NCI-H2171 (cell line): ENCODE results near the gene DUS1L.

Experiments used
- DNase-seq: peaks from one replicate; lab custom pipeline; 2025; lab: John Stamatoyannopoulos, UW

The DUS1L gene

GRCh38 chr17:82076018-82076784 lies 10.6 kb upstream of the DUS1L start:
- no peak for DNase-seq

DNA sequence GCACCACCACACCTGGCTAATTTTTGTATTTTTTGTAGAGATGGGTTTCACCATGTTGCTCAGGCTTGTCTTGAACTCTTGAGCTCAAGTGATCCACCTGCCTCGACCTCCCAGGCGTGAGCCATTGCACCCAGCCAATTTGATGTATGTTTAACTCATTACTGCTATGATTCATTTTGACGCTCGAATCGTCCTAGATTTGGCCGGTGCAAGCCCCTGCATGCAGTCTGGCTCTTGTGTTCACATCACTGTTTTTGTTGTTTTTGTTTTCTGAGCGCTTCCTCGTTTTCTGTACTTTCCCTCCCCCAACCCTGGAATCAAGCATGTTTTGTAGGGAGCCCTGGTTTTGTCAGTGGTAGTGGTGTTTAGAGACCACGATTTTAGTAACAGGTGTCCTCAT lies 7.8 kb upstream of the DUS1L start:
- DNase-seq, result no peak

DNA sequence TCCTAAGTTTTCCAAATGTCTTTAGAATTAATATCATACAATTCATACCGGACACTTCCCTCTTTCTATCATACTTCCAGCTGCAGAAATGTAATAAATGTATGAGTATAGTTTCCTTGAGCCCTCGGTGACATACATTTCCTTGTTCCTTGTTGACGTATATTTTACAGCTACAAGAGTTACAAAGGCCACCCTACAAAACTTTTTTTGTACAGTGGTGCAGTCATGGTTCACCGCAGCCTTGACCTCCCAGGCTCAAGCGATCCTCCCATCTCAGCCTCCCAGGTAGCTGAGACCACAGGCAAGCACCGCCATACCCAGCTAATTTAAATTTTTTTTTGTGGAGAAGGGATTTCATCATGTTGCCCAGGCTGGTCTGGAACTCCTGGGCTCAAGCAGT lies 7.2 kb upstream of the DUS1L start:
- DNase-seq, result no peak

DNA sequence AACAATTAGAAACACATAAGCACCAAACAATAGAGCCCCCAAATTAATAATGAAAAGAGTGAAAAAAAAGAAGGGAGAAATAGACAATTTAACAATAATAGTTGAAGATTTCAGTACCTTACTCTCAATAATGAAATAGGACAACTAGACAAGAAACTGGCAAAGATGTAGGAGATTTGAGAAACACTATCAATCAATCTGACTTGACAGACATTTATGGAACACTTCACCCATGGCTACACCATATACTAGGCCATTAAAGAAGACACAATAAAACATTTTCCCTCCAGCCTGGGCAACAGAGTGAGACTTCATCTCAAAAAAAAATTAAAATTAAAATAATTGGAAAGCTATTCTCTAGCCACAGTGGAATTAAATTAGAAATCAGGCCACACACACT lies 5.0 kb upstream of the DUS1L start:
- no peak for DNase-seq

GRCh38 chr17:82065193-82065637 lies 389 bp downstream of the DUS1L start:
- DNase-seq, result no peak

DNA sequence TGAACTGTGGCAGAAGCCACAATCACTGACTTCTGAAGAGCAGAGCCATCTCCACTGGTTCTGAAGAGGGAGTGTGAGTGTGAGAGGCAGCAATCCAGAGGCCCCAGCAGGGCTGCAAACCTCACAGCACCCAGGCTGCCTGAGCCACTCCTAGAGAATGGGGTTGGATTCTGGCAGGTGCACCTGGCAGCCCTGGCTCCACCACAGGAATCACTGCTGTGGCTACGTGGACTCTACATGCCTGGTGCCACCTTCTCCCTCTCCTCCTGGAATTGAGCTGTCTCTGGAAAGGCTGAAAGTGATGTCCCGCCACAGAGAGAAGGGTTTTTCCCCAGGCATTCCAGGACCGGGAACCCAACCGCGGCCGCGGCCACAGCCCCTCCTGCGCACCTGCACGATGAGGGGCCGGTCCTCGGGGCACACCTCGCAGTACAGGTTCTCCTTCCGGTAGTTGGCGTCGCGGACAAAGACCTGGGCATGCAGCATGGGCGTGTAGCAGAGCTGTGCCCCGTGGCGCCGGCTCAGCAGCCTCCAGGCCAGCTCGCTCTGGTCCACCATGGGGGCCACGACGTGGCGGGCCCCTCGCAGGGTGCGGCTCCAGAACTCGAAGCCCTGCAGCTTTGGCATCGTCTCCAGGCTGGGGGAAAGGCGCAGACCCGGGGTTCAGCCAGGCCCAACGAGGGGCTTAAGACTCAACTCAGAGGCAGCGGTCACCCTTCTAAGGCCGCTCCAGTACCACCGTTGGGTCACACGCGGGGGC lies 991 bp downstream of the DUS1L start:
- no peak for DNase-seq

DNA sequence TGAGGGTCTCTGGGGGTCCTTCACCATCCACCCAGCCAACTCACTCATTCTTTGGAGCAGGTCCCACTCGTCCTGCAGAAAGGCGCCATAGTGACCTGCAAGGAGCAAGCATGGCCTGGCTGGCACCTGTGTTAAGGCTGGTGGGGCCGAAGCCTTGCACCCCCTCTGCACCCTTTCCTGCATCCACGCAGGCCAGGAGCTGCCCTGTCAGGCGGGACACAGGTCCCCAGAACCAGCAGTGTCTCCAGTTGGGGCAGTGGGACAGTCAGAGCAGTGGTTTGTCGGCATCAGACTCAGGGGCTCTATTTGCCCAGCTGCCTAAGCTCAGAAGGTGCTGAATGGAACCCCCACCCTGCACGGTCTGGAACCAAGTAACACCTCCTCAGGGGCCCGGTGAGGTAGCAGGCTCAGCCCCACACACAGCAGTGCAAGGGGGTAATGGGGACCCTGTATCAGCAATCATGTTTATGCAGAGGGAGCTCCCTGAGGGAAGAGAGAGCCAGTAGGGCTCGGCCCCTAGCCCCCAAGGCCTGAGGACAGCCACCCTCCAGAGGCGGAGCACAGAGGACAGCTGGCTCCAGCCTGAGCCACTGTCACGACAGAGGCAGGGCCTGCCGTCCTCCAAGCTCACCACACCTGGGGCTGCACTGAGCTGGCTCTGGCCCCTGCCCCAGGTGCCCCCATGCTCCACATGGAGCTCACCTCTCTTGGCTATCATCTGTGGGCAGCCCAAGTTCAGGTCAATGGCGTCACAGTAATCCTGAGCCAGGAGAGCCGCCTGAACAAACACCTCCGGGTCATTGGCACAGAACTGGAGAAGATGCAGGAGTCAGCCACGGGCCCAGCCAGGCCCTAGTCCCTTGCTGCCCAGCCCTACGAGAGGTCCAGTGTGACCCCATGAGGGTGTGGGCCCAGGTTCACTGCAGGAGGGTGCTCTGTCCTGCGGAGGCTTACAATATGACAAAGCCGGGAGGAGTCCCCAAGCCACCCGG lies 1.9 kb downstream of the DUS1L start:
- no peak for DNase-seq

DNA sequence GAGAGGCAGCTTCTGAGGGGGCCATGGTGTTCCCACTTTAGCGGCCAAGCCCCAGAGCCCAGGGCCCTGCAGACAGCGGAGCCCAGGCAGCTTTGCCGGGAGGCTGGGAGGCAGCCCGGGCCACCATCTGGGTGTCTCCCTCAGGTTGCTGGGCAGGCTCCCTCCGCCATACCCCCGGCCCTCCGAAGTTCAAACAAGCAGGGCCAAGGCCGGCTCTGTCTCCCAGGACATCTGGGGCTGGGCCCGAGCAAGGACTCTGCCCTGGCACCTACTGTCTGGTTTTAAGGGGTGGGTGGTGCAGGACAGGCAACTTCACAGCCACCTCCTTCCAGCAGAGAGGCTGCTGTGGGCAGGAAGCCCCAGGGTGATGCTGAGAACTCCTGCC lies 2.6 kb downstream of the DUS1L start:
- no peak for DNase-seq

DNA sequence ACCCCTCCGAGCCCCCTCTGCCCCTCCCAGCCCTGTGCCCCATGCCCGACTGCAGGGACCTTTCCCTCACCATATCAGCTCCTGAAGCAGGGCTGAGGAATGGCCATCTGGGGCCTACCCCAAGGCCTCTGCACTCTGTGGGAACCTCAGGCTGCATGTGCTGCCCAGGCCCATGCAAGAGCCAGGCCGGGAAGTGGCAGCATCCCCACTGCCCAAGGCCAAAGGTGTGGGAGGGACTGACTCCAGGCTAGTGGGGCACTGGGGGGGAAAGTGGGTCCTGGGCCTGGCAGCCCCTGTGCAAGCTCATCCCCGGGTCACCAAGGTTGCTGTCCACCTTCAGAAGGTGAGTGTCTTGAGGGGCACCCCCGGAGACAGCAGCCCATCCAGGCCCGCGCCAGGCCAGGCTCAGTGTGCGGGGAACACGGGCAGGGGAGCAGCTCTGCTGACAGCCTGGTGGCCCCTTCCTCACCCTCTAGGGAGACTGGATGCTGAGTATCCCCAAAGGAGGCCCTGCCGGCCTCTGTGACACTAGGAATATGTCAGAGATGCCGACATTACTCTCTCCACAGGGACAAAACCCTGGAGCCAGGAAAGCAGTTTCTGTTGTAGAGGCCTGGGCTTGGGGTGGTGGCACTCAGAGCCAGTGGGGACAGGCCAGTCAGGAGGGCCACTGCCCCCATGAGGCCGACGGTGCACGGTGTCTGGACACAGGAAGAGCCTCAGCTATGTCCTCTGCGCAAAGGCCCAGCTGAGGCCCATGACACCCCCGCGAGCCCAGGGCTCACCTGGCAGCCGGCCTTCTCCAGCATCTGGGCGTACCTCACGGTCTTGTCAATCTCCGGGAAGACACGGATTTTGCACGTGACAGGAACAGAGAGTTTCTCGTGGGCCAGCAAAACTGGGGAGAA lies 3.3 kb downstream of the DUS1L start:
- DNase-seq, result no peak

GRCh38 chr17:82061047-82061925 lies 4.3 kb downstream of the DUS1L start:
- DNase-seq, result no peak

DNA sequence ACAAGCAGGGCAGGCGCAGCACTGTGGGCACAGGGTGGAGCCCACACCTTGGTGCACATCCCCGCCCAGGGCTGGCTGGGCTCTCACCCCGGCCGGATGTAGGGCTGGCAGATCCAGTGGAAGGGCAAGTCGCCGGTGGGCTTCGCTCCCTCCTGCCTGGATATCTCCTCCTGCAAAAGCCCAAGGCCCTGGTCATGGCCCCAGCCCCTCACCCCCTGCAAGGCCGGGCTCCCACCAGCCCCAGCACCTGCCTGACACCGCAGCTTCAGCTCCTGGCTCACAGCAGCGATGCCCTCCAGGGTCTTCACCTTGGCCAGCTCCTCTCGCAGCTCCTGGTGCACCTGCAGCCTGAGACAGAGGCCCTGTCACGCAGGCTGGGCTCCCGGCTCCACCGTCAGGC lies 5.0 kb downstream of the DUS1L start:
- DNase-seq, result no peak

- DNase-seq, result no peak
These were observed 5.6 kb downstream of the DUS1L start for GRCh38 chr17:82060001-82060380.

GRCh38 chr17:82059272-82060000 lies 6.2 kb downstream of the DUS1L start:
- no peak for DNase-seq

- DNase-seq, result no peak
These were observed 6.8 kb downstream of the DUS1L start for GRCh38 chr17:82058855-82059249.

DNA sequence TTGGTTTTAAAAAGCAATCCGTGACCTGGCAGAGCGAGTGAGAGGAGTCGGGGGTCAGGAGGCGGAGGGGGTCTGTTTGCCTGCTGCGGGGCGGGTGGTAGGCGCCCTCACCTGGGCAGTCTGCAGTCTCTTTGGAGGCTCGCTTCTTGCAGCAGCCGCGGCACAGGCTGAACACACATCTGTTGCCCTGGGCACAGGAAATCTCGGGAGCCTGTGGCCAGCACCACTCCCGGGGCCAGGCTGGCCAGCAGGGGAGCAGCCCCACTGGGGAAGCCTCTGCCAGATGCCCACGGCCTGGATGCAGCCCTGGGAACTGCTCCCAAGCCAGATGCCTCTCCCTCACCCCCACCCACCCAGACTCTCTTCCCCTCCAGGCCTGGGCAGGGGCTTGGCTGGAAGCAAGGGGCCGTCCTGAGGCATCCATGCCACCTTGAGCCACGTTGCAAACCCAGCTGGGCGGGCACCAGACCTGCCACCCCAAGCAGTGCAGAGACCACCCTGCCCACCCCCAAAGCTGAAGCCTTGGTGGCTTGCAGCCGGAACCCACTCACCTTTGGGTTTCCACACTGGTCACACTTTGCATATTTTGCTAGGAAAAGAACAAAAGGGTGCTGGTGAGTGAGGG lies 7.3 kb downstream of the DUS1L start:
- no peak for DNase-seq

DNA sequence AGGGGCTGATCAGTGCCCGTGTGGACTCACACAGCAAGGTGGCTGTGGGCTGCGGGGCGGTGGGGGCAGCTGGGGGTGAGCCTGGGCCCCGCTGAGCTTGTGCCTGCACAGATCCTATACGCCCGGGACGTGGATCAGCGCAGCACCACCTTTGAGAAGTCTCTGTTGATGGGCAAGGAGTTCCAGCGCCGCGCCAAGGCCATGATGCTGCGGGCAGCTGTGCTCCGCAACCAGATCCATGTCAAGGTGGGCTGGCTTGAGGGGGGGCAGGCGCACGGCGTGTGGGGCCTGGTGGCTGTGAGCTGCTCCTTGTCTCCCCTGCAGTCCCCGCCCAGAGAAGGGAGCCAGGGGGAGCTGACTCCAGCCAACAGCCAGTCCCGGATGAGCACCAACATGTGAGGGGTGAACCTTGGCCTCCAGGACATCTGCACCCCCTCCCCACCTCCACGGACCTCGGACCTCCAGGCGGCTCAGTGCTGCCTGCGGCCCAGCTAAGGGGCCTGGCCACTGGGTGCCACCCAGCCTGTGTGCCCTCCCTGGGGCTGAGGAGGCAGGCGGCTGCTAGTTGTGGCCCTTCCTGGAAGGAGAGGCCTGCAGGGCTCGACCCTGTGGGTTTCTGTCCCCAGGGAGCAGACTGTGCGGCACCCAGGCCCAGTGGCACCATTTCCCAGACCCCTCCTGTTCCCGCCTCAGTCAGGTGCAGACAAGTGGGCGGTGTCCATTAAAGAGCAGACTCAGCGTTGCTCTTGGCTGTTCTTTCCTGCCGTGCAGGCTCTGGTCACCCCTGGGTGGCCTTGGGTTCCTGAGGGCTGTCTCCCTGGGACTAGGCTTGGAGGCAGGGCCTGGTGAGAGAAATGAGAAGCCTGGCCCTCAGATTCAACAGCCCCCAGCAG lies 8.6 kb downstream of the DUS1L start:
- DNase-seq, result no peak

DNA sequence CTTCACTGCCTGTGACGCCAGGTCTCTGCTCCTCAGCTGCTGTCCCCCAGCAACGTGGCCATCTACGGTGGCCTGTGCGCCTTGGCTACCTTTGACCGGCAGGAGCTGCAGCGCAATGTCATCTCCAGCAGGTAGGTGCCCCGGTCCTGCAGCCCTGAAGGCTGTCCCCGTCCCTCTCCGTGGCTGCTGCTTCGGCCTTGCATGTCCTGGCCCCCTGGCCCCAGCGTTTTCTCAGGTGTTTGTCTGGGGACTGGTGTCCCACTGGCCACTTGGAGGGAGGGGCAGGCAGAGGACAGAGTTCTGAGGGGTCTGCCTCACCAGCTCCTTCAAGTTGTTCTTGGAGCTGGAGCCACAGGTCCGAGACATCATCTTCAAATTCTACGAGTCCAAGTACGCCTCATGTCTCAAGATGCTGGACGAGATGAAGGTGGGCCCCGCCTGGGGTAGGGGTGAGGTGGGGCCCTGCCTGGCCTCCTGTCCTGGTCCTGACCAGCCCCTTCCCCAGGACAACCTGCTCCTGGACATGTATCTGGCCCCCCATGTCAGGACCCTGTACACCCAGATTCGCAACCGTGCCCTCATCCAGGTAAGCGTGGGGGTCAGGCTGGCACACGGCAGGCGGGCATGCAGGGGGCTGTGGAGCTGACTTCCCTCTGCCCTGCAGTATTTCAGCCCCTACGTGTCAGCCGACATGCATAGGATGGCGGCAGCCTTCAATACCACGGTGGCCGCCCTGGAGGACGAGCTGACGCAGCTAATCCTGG lies 9.5 kb downstream of the DUS1L start:
- DNase-seq, result no peak
